ENCODE data around the gene STRN3. TPM values are rescaled to one million over a fixed set of nuclear protein-coding genes. Genes with fewer than 3 reads are reported as not detected.

STRN3 gene
- total and polyA plus RNA-seq, 10 of the 15 experiments (the other 5 are each of a cell fraction or from before 2014, with no cell fraction given): 7.8 to 27.9 (median 14.1) TPM

DNA sequence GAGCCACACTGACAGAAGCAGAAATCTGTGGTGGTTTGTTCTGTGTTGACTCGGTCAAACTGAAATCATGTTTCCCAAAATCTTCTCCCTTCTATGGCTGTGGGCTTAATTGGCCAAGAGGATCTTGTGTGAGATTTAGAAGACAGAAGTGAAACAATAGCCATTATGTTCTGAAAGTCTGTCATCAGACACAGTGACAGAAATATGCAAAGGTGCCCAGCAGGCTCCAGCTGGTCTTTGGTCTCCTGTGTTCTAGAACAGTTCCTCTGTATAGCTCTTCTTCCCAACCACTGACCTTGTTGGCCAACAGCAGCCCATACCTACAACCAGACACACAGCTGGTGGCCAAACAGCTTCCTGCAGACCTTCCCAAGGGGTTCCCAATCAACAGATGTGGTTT is 176.8 kb downstream of the STRN3 start (continued):
- TF ChIP-seq ZNF207 (IDR thresholded peaks at IDR 0.05; ENCODE audit: borderline replicate concordance) (no peak), ZBED1 (IDR thresholded peaks at IDR 0.05; ENCODE audit: borderline replicate concordance) (no peak), MTA3 (IDR thresholded peaks at IDR 0.05; ENCODE audit: borderline replicate concordance, low read length) (no peak; the same call in 1 of the 2 replicates), TCF12 (IDR thresholded peaks at IDR 0.05; ENCODE audit: low read depth, low read length) (peak; percentile 90), GATAD2B (conservative IDR thresholded peaks at IDR 0.05; ENCODE audit: low read depth) (peak; percentile 22; the same call in 1 of the 2 replicates), TARDBP (IDR thresholded peaks at IDR 0.05; ENCODE audit: borderline replicate concordance) (no peak), SUZ12 (IDR thresholded peaks at IDR 0.05; ENCODE audit: unreplicated experiment) (no peak), YBX1 (IDR thresholded peaks at IDR 0.05) (no peak), CREM (IDR thresholded peaks at IDR 0.05; ENCODE audit: low read depth) (no peak), SREBF1 (IDR thresholded peaks at IDR 0.05; ENCODE audit: low read length) (no peak), EGR1 (IDR thresholded peaks at IDR 0.05; ENCODE audit: borderline replicate concordance in 1 of 2, low read depth in 2 of 2, low read length in 2 of 2) (no peak)
- TF ChIP-seq, protein P1, sequence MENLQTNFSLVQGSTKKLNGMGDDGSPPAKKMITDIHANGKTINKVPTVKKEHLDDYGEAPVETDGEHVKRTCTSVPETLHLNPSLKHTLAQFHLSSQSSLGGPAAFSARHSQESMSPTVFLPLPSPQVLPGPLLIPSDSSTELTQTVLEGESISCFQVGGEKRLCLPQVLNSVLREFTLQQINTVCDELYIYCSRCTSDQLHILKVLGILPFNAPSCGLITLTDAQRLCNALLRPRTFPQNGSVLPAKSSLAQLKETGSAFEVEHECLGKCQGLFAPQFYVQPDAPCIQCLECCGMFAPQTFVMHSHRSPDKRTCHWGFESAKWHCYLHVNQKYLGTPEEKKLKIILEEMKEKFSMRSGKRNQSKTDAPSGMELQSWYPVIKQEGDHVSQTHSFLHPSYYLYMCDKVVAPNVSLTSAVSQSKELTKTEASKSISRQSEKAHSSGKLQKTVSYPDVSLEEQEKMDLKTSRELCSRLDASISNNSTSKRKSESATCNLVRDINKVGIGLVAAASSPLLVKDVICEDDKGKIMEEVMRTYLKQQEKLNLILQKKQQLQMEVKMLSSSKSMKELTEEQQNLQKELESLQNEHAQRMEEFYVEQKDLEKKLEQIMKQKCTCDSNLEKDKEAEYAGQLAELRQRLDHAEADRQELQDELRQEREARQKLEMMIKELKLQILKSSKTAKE (IDR thresholded peaks at IDR 0.05; ENCODE audit: low read depth, poor library complexity, severe bottlenecking): peak; percentile 53
- TF ChIP-seq, protein P2, sequence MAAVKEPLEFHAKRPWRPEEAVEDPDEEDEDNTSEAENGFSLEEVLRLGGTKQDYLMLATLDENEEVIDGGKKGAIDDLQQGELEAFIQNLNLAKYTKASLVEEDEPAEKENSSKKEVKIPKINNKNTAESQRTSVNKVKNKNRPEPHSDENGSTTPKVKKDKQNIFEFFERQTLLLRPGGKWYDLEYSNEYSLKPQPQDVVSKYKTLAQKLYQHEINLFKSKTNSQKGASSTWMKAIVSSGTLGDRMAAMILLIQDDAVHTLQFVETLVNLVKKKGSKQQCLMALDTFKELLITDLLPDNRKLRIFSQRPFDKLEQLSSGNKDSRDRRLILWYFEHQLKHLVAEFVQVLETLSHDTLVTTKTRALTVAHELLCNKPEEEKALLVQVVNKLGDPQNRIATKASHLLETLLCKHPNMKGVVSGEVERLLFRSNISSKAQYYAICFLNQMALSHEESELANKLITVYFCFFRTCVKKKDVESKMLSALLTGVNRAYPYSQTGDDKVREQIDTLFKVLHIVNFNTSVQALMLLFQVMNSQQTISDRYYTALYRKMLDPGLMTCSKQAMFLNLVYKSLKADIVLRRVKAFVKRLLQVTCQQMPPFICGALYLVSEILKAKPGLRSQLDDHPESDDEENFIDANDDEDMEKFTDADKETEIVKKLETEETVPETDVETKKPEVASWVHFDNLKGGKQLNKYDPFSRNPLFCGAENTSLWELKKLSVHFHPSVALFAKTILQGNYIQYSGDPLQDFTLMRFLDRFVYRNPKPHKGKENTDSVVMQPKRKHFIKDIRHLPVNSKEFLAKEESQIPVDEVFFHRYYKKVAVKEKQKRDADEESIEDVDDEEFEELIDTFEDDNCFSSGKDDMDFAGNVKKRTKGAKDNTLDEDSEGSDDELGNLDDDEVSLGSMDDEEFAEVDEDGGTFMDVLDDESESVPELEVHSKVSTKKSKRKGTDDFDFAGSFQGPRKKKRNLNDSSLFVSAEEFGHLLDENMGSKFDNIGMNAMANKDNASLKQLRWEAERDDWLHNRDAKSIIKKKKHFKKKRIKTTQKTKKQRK (IDR thresholded peaks at IDR 0.05; ENCODE audit: low read depth, low read length): no peak
- TF ChIP-seq, protein P3, sequence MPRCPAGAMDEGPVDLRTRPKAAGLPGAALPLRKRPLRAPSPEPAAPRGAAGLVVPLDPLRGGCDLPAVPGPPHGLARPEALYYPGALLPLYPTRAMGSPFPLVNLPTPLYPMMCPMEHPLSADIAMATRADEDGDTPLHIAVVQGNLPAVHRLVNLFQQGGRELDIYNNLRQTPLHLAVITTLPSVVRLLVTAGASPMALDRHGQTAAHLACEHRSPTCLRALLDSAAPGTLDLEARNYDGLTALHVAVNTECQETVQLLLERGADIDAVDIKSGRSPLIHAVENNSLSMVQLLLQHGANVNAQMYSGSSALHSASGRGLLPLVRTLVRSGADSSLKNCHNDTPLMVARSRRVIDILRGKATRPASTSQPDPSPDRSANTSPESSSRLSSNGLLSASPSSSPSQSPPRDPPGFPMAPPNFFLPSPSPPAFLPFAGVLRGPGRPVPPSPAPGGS (IDR thresholded peaks at IDR 0.05; ENCODE audit: borderline replicate concordance, insufficient read depth, low read depth, low read length, poor library complexity, severe bottlenecking): no peak
- TF ChIP-seq, protein P4, sequence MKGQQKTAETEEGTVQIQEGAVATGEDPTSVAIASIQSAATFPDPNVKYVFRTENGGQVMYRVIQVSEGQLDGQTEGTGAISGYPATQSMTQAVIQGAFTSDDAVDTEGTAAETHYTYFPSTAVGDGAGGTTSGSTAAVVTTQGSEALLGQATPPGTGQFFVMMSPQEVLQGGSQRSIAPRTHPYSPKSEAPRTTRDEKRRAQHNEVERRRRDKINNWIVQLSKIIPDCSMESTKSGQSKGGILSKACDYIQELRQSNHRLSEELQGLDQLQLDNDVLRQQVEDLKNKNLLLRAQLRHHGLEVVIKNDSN (IDR thresholded peaks at IDR 0.05; ENCODE audit: borderline replicate concordance, extremely low read length, insufficient read depth, low read depth, low read length): no peak
- TF ChIP-seq, protein P5, sequence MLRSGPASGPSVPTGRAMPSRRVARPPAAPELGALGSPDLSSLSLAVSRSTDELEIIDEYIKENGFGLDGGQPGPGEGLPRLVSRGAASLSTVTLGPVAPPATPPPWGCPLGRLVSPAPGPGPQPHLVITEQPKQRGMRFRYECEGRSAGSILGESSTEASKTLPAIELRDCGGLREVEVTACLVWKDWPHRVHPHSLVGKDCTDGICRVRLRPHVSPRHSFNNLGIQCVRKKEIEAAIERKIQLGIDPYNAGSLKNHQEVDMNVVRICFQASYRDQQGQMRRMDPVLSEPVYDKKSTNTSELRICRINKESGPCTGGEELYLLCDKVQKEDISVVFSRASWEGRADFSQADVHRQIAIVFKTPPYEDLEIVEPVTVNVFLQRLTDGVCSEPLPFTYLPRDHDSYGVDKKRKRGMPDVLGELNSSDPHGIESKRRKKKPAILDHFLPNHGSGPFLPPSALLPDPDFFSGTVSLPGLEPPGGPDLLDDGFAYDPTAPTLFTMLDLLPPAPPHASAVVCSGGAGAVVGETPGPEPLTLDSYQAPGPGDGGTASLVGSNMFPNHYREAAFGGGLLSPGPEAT (IDR thresholded peaks at IDR 0.05; ENCODE audit: low read depth): peak; percentile 52; the same call in 1 of the 2 replicates
- TF ChIP-seq, protein P6, sequence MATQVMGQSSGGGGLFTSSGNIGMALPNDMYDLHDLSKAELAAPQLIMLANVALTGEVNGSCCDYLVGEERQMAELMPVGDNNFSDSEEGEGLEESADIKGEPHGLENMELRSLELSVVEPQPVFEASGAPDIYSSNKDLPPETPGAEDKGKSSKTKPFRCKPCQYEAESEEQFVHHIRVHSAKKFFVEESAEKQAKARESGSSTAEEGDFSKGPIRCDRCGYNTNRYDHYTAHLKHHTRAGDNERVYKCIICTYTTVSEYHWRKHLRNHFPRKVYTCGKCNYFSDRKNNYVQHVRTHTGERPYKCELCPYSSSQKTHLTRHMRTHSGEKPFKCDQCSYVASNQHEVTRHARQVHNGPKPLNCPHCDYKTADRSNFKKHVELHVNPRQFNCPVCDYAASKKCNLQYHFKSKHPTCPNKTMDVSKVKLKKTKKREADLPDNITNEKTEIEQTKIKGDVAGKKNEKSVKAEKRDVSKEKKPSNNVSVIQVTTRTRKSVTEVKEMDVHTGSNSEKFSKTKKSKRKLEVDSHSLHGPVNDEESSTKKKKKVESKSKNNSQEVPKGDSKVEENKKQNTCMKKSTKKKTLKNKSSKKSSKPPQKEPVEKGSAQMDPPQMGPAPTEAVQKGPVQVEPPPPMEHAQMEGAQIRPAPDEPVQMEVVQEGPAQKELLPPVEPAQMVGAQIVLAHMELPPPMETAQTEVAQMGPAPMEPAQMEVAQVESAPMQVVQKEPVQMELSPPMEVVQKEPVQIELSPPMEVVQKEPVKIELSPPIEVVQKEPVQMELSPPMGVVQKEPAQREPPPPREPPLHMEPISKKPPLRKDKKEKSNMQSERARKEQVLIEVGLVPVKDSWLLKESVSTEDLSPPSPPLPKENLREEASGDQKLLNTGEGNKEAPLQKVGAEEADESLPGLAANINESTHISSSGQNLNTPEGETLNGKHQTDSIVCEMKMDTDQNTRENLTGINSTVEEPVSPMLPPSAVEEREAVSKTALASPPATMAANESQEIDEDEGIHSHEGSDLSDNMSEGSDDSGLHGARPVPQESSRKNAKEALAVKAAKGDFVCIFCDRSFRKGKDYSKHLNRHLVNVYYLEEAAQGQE (IDR thresholded peaks at IDR 0.05; ENCODE audit: low read depth, low read length): no peak
